GM12878 (cell line): ENCODE results near the gene SASH1.

Source experiments
- HDAC2 ChIP-seq: fragments of 200-600 bp; sonication (generic); IDR thresholded peaks from 2 replicates; pipeline ENCODE4 v1.6.1; 2017
- IKZF1 ChIP-seq: fragments of 450-650 bp; conservative IDR thresholded peaks from 2 replicates; pipeline ENCODE4 v1.6.1; 2017; ENCODE audit warnings: antibody characterized with exemption, mild to moderate bottlenecking
- RCOR1 ChIP-seq: conservative IDR thresholded peaks from 2 replicates; pipeline ENCODE4 v1.6.1; 2012; ENCODE audit warnings: low read depth, low read length, improper control_type of control experiment
- RFX5 ChIP-seq: IDR thresholded peaks from 2 replicates; pipeline ENCODE4 v1.6.1; 2011; ENCODE audit warnings: low read depth, low read length, improper control_type of control experiment
- SMC3 ChIP-seq: IDR thresholded peaks from 2 replicates; pipeline ENCODE4 v1.6.1; 2011; ENCODE audit warnings: low read length, improper control_type of control experiment, borderline replicate concordance
- SP1 ChIP-seq: IDR thresholded peaks from one replicate; pipeline ENCODE4 v1.6.1; 2011; ENCODE audit warnings: low read depth, low read length
- TF ChIP-seq, protein P1 (sequence below), 3 experiments: IDR thresholded peaks in 2 of 3; conservative IDR thresholded peaks in 1 of 3; 2 replicates each; pipeline ENCODE4 v1.5.1; 2011; ENCODE audit warnings: low read depth in 3 of 3, low read length in 3 of 3, mild to moderate bottlenecking in 3 of 3, control low read depth in 2 of 3, moderate library complexity in 2 of 3, inconsistent platforms in 1 of 3, mixed read lengths in 1 of 3; ENCODE audit not compliant: control insufficient read depth in 2 of 3, insufficient read depth in 1 of 3; ENCODE audit errors: extremely low read depth in 1 of 3
- TF ChIP-seq, protein P2 (sequence below): fragments of 450-650 bp; IDR thresholded peaks from 2 replicates; pipeline ENCODE4 v1.6.1; 2017; ENCODE audit warnings: mild to moderate bottlenecking

DNA sequence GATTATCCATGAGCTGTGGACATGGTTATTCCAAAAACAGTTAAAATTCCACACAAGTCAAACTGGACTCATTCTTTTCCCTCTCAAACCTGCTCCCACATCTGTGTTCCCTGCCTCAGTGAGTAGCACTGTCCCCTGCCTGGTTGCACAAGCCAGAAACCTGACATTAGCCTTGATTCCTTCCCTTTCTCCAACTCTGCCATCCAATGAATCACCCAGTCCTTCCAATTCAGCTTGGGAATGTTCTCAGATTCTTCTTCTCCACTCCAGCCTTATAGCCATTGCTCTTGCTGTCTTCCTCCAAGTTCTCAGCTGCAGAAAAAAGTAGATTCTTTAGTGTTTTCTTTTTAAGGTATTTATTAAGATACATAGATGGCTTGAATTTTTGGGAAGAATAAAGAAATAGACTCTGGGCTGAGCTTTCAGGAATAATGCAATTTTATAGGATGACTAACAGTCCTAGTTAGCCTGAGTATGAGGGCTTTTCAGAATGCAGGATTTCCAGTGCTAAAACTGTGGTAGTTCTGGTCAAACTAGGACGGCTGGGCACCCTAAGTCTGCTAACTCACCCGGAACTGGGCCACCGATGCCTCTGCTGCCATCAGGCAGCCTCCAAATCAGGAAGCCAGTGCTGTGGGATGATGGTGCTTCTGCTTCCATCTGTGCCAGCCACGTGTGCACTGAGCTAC lies 18.2 kb upstream of the SASH1 start:
- TF ChIP-seq IKZF1 (no peak), HDAC2 (no peak), SP1 (no peak), RCOR1 (no peak), RFX5 (no peak), SMC3 (no peak)
- TF ChIP-seq, protein P1, sequence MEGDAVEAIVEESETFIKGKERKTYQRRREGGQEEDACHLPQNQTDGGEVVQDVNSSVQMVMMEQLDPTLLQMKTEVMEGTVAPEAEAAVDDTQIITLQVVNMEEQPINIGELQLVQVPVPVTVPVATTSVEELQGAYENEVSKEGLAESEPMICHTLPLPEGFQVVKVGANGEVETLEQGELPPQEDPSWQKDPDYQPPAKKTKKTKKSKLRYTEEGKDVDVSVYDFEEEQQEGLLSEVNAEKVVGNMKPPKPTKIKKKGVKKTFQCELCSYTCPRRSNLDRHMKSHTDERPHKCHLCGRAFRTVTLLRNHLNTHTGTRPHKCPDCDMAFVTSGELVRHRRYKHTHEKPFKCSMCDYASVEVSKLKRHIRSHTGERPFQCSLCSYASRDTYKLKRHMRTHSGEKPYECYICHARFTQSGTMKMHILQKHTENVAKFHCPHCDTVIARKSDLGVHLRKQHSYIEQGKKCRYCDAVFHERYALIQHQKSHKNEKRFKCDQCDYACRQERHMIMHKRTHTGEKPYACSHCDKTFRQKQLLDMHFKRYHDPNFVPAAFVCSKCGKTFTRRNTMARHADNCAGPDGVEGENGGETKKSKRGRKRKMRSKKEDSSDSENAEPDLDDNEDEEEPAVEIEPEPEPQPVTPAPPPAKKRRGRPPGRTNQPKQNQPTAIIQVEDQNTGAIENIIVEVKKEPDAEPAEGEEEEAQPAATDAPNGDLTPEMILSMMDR (IDR thresholded peaks at IDR 0.05 in 2 of 3, conservative IDR thresholded peaks at IDR 0.05 in 1 of 3; ENCODE audit: control insufficient read depth in 2 of 3, extremely low read depth in 1 of 3, insufficient read depth in 1 of 3, low read depth in 3 of 3, low read length in 3 of 3): no peak
- TF ChIP-seq, protein P2, sequence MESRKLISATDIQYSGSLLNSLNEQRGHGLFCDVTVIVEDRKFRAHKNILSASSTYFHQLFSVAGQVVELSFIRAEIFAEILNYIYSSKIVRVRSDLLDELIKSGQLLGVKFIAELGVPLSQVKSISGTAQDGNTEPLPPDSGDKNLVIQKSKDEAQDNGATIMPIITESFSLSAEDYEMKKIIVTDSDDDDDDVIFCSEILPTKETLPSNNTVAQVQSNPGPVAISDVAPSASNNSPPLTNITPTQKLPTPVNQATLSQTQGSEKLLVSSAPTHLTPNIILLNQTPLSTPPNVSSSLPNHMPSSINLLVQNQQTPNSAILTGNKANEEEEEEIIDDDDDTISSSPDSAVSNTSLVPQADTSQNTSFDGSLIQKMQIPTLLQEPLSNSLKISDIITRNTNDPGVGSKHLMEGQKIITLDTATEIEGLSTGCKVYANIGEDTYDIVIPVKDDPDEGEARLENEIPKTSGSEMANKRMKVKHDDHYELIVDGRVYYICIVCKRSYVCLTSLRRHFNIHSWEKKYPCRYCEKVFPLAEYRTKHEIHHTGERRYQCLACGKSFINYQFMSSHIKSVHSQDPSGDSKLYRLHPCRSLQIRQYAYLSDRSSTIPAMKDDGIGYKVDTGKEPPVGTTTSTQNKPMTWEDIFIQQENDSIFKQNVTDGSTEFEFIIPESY: no peak
